ENCODE data around the gene EIF4G1. TPM values are rescaled to one million over a fixed set of nuclear protein-coding genes. Genes with fewer than 3 reads are reported as not detected.
"Not testable (repeated sequence)": the region's sequence is repeated elsewhere in the genome, so short reads cannot be mapped to it uniquely, and the experiment has no call there.

Gene EIF4G1, protein sequence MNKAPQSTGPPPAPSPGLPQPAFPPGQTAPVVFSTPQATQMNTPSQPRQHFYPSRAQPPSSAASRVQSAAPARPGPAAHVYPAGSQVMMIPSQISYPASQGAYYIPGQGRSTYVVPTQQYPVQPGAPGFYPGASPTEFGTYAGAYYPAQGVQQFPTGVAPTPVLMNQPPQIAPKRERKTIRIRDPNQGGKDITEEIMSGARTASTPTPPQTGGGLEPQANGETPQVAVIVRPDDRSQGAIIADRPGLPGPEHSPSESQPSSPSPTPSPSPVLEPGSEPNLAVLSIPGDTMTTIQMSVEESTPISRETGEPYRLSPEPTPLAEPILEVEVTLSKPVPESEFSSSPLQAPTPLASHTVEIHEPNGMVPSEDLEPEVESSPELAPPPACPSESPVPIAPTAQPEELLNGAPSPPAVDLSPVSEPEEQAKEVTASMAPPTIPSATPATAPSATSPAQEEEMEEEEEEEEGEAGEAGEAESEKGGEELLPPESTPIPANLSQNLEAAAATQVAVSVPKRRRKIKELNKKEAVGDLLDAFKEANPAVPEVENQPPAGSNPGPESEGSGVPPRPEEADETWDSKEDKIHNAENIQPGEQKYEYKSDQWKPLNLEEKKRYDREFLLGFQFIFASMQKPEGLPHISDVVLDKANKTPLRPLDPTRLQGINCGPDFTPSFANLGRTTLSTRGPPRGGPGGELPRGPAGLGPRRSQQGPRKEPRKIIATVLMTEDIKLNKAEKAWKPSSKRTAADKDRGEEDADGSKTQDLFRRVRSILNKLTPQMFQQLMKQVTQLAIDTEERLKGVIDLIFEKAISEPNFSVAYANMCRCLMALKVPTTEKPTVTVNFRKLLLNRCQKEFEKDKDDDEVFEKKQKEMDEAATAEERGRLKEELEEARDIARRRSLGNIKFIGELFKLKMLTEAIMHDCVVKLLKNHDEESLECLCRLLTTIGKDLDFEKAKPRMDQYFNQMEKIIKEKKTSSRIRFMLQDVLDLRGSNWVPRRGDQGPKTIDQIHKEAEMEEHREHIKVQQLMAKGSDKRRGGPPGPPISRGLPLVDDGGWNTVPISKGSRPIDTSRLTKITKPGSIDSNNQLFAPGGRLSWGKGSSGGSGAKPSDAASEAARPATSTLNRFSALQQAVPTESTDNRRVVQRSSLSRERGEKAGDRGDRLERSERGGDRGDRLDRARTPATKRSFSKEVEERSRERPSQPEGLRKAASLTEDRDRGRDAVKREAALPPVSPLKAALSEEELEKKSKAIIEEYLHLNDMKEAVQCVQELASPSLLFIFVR (N-terminal part only)
- 387 TPM for polyA plus RNA-seq (2013, experiment 1 of 2; ENCODE audit: insufficient read length)
- 246 TPM for polyA plus RNA-seq (2013, experiment 2 of 2; ENCODE audit: insufficient read length)

GRCh38 chr3:184314363-184314699 lies at the start of gene EIF4G1:
TSS of gene EIF4G1 (plus strand) at chr3:184314606. CDS start at chr3:184315797, 1,191 bp downstream.
- DNase-seq: peak; percentile 93

GRCh38 chr3:184267249-184267648 lies 47.2 kb upstream of the EIF4G1 start:
- DNase-seq: not testable (repeated sequence)

DNA sequence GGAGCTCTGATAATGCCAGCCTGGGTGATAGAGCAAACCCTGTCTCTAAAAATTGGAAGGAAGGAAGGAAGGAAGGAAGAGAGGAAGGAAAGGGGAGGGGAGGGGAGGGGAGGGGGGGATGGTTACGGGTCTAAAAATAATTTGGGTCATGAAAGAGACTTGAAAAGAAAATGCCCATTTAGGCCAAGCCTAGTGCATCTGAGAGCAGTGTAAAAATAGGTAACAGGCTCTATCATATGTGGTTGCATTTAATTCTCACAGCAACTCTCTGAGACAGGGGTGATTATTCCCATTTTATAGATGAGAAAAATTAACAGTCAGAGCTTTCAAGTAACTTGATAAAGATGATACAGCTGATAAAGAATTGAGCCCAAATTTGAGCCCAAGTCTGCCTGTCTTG lies 42.1 kb upstream of the EIF4G1 start:
- DNase-seq: no peak

GRCh38 chr3:184275381-184275701 lies 39.1 kb upstream of the EIF4G1 start:
- DNase-seq: no peak

GRCh38 chr3:184275961-184276910 lies 38.2 kb upstream of the EIF4G1 start, which contains the start of gene ECE2:
TSS of gene ECE2 (plus strand) at chr3:184276022. CDS start at chr3:184276154, 132 bp downstream.
- DNase-seq: peak; percentile 9

DNA sequence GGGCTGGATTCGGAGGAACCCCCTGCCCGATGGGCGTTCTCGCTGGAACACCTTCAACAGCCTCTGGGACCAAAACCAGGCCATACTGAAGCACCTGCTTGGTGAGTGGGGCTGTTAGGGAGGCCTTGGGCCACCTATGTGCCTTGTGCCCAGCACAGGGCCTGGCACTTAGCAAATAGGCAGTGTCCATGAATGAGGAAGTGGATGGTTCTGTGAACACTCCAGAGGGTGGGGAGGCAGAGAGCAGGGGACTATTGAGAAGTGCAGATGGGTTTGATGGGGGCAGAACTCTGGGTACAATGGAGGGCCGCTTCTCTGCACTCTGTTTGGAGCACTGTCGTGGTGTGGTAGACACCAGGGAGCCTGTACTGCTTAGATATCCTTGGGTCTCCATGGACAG lies 37.0 kb upstream of the EIF4G1 start:
- DNase-seq: no peak

DNA sequence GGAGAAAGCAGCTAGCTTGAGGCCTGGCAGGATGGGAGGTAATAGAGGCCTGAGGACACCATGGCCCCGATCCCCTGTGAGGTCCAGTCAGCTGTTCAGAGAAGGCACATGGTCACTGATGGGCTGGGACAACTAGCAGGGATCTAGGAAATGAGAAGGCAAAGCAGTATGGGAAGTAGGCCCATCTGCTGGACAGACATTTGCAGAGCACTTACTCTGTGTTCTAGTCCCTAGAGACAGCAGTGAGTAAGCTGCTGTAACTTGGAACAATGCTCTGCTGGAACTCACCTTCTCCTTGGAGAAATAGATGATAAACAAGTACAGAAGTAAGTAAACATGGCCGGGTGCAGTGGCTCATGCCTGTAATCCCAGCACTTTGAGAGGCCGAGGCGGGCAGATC lies 31.5 kb upstream of the EIF4G1 start:
- no peak for DNase-seq

DNA sequence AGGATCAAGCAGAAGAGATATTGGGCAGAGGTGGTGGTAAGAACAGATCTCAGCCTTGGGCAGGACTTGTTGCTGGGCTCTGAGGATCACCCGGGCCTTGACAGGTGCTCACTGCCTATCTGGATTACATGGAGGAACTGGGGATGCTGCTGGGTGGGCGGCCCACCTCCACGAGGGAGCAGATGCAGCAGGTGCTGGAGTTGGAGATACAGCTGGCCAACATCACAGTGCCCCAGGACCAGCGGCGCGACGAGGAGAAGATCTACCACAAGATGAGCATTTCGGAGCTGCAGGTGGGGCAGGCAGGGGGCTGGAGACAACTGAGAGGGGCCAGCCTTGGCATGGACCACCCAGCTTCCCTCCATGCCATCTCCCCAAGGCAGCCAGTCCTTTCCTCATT lies 30.7 kb upstream of the EIF4G1 start:
- no peak for DNase-seq

GRCh38 chr3:184284696-184285095 lies 29.7 kb upstream of the EIF4G1 start:
- peak; percentile 69 for DNase-seq

DNA sequence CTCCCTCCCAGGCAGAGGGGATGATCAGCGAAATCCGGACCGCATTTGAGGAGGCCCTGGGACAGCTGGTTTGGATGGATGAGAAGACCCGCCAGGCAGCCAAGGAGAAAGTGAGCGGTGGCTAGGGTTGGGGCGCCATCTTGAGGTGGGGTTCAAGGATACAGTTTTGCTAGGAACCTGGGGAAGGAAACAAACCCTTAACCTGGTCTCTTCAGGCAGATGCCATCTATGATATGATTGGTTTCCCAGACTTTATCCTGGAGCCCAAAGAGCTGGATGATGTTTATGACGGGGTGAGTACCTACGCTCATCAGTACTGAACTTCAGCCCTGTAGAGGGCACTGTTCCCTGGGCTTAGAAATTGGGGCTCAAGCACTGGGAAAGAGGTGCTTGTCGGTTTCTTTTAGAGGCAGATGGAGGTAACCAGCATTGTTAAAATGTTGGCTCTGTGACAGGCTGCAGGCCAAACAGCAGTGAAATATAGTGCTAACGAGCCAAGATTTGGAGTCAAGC lies 24.9 kb upstream of the EIF4G1 start:
- peak; percentile 36 for DNase-seq

DNA sequence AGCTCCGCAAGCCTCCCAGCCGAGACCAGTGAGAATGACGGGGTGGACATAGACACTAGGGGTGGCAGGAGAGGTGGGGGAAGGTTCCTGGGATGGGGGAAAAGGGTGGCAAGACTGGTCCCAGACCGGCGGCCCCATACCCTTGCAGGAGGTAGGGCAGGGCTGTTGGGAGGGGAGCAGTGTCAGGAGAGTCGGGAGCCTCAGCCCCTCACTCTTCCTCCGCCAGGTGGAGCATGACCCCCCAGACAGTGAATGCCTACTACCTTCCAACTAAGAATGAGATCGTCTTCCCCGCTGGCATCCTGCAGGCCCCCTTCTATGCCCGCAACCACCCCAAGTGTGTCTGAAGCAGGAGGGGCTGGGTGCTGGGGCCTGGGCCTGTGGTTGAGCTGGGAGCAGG lies 24.1 kb upstream of the EIF4G1 start:
- DNase-seq: no peak

DNA sequence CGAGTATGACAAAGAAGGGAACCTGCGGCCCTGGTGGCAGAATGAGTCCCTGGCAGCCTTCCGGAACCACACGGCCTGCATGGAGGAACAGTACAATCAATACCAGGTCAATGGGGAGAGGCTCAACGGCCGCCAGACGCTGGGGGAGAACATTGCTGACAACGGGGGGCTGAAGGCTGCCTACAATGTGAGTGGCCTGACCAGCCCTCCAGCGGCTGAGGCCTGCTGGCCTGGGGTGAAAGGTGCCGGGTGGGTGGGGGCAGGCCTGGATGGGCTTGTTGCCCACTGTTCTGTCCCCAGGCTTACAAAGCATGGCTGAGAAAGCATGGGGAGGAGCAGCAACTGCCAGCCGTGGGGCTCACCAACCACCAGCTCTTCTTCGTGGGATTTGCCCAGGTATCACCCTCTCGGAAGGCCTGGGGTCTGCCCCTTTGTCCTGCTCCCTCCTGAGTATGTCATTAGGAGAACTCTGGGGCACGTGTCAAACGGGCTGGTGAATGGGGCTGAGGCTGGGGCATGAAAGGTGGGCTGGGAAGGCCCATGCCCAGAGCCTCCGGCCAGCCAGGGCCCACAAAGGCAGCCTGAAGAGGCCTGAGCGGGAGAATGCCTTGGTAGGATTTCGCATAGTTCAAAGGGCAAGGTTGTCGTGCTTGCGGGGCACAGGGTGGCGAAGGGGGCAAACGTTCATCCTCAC lies 23.2 kb upstream of the EIF4G1 start:
- no peak for DNase-seq

DNA sequence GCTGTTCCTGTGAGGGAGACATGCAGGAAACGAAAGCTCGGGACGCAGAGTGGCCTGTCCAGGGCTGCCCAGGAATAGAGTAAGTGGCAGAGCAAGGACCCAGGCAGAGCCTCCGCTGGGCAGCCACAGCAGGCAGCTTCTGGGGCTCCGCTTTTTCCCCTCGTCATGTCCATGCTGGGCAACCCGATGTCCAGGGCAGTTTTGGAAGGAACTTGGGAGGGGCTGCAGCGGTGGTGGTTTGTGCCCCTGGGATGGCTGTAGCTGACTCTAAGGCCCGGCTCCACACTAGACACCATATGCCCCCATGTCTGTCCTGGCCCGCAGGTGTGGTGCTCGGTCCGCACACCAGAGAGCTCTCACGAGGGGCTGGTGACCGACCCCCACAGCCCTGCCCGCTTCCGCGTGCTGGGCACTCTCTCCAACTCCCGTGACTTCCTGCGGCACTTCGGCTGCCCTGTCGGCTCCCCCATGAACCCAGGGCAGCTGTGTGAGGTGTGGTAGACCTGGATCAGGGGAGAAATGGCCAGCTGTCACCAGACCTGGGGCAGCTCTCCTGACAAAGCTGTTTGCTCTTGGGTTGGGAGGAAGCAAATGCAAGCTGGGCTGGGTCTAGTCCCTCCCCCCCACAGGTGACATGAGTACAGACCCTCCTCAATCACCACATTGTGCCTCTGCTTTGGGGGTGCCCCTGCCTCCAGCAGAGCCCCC lies 22.5 kb upstream of the EIF4G1 start:
- no peak for DNase-seq

DNA sequence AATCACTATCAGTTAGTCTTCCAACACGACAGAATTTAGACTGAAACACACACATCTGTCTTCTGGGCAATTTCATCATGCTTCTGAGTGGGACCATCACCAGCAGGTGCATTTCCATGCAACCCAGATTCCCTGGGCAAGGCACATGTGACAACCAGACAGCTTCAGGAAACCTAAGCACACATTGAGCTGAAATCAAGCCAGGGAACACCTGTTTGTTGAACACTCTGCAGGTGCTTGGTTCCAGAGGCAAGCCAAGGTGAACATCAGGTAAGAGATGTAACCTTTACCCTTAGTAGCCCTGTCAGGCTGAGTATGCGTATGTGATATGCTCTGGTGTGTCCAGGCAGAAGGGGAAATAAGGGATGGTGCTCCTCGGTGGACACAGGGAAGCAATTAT lies 18.6 kb upstream of the EIF4G1 start:
- DNase-seq: no peak

DNA sequence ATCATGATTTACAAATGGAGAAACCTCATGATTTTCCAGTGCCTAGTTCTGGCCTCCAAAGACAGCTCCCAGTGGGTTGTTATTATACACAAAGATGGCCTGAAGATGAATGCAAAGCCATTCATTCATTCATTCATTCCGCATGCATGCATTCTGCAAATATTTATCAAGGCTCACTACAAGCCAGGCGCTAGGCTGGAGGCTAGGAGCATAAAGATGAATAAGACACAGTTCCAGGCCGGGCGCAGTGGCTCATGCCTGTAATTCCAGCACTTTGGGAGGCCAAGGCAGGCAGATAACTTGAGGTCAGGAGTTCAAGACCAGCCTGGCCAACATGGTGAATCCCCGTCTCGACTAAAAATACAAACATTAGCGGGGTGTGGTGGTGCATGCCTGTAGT lies 17.8 kb upstream of the EIF4G1 start:
- no peak for DNase-seq

DNA sequence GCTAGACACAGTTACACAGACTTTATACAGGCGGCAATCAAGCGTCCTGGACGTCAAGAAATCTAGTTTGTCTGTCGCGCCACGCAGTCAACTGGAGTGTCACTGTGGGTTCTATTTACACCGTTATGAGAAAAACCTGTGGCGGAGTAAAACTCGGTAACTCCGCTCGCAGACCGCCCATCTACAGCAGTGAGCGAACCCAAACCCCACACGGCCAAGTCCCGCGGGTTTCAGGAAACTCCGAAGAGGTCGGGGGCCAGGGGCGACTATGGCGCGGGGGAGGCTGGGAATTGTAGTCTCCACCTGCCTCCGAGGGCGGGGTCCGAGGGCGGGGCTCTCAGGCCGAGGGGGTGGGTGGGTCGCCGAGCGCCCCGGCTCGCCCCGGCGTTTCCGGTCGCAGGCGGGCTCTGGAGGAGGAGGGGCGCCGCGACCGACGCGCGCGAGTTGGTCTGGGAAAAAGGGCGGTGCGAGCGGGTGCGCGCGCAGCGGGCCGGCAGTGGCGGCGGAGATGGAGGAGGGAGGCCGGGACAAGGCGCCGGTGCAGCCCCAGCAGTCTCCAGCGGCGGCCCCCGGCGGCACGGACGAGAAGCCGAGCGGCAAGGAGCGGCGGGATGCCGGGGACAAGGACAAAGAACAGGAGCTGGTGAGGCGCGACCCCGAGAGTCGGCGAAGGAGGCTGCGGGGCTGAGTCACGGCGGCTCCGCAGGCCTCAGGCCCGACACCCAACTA lies 15.5 kb upstream of the EIF4G1 start, which contains the start of gene PSMD2:
Gene PSMD2, plus strand, starts transcription at position 483 of the 729 bp plus-strand sequence. Its CDS starts 26 bp downstream, at position 509.
- DNase-seq: peak; percentile 96

GRCh38 chr3:184299488-184300377 lies 14.7 kb upstream of the EIF4G1 start:
- peak; percentile 46 for DNase-seq

DNA sequence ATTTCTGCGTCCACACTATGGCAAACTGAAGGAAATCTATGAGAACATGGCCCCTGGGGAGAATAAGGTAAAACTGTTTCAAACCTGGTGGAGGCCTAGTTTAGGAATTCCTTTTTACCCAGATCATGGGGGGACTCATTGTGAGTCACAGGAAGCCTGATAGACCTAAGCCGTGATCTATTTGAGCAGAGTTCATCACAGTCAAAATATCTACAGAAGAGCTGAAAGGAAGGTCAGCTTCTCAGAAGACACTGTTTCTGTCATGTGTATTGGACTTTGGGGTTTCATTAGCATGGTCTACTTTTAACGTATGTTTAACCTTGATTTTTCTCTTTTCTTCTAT lies 14.1 kb upstream of the EIF4G1 start:
- peak; percentile 80 for DNase-seq
